Progenitor cell of endocrine pancreas (in vitro differentiated cells): ENCODE measurements around the gene LCE2B. TPM values are rescaled to one million over a fixed set of nuclear protein-coding genes. Genes with fewer than 3 reads are reported as not detected.

Experiments
- DNase-seq: peaks from one replicate; pipeline ENCODE4 v3.0.0; 2021; ENCODE audit warnings: low spot score; ENCODE audit not compliant: unreplicated experiment
- H3K27ac Mint-ChIP-seq: 2 replicates; pipeline ENCODE4 v1.8.0; 2021; ENCODE audit warnings: mild to moderate bottlenecking, moderate library complexity, mixed read lengths
- H3K27me3 Mint-ChIP-seq: 2 replicates; pipeline ENCODE4 v1.8.0; 2021; ENCODE audit warnings: mixed read lengths
- H3K36me3 Mint-ChIP-seq: 2 replicates; pipeline ENCODE4 v1.8.0; 2022; ENCODE audit warnings: mixed read lengths; ENCODE audit not compliant: insufficient read depth
- H3K4me1 Mint-ChIP-seq: 2 replicates; pipeline ENCODE4 v1.8.0; 2021; ENCODE audit warnings: low read depth, mixed read lengths
- H3K4me3 Mint-ChIP-seq: 2 replicates; pipeline ENCODE4 v1.8.0; 2021; ENCODE audit warnings: low read depth, mild to moderate bottlenecking, moderate library complexity, mixed read lengths
- H3K9me3 Mint-ChIP-seq: 2 replicates; pipeline ENCODE4 v1.8.0; 2021; ENCODE audit warnings: low read depth, mixed read lengths
- CTCF ChIP-seq: fragments of 200-600 bp; sonication (generic); IDR thresholded peaks from one replicate; pipeline ENCODE4 v1.5.0; 2021; ENCODE audit warnings: antibody characterized with exemption, mild to moderate bottlenecking; ENCODE audit not compliant: unreplicated experiment
- total RNA-seq: library from RNA; stranded (reverse); gene quantifications from 2 replicates; pipeline ENCODE4 v1.2.1, GENCODE V29; 2021

The LCE2B gene
- total RNA-seq, 1 donor from 2014 or later, result not detected

GRCh38 chr1:152728986-152729385 is 43.1 kb downstream of the LCE2B start:
- H3K36me3 Mint-ChIP-seq, result no peaks in the 10 kb centered on the region
- no peak for TF ChIP-seq CTCF
- no peaks in the 10 kb centered on the region for H3K4me1 Mint-ChIP-seq
- H3K27me3 Mint-ChIP-seq, result no peaks in the 10 kb centered on the region
- peaks cover 53% of the 10 kb centered on the region for H3K9me3 Mint-ChIP-seq
- H3K27ac Mint-ChIP-seq, result no peak overlapping the region
- DNase-seq, result no peak
- H3K4me3 Mint-ChIP-seq, result no peak overlapping the region

GRCh38 chr1:152735648-152736047 is 49.7 kb downstream of the LCE2B start:
- Mint-ChIP-seq H3K4me1 (no peaks in the 10 kb centered on the region), H3K27me3 (no peaks in the 10 kb centered on the region), H3K4me3 (no peak overlapping the region), H3K36me3 (no peaks in the 10 kb centered on the region), H3K27ac (no peak overlapping the region), H3K9me3 (peaks cover 59% of the 10 kb centered on the region)
- TF ChIP-seq CTCF, result no peak
- no peak for DNase-seq

Other genes starting within 250 kb of the LCE2B start
- gene LCE5A, start 175.3 kb upstream of the LCE2B start, total RNA-seq, result not detected in 2 replicates
- gene CRCT1, start 171.6 kb upstream of the LCE2B start, total RNA-seq, result not detected in 2 replicates
- gene LCE3E, start 119.3 kb upstream of the LCE2B start, total RNA-seq, result not detected in 2 replicates
- gene LCE3D, start 105.6 kb upstream of the LCE2B start, total RNA-seq, result not detected in 2 replicates
- not detected in 2 replicates for gene LCE3C, start 85.9 kb upstream of the LCE2B start, total RNA-seq
- gene LCE3B, start 72.3 kb upstream of the LCE2B start, total RNA-seq, result not detected in 2 replicates
- not detected in 2 replicates for gene LCE3A, start 63.0 kb upstream of the LCE2B start, total RNA-seq
- gene LCE2D, start 22.7 kb upstream of the LCE2B start, total RNA-seq, result not detected in 2 replicates
- not detected in 2 replicates for gene LCE2C, start 10.8 kb upstream of the LCE2B start, total RNA-seq
- not detected in 2 replicates for gene LCE2A, start 12.2 kb downstream of the LCE2B start, total RNA-seq
- gene LCE4A, start 22.0 kb downstream of the LCE2B start, total RNA-seq, result not detected in 2 replicates
- not detected in 2 replicates for gene KPRP, start 71.9 kb downstream of the LCE2B start, total RNA-seq
- not detected in 2 replicates for gene LCE1F, start 89.0 kb downstream of the LCE2B start, total RNA-seq
- not detected in 2 replicates for gene LCE1E, start 100.1 kb downstream of the LCE2B start, total RNA-seq
- not detected in 2 replicates for gene LCE1D, start 110.6 kb downstream of the LCE2B start, total RNA-seq
- gene LCE1C, start 120.5 kb downstream of the LCE2B start, total RNA-seq, result not detected in 2 replicates
- gene LCE1B, start 125.8 kb downstream of the LCE2B start, total RNA-seq, result not detected in 2 replicates
- not detected in 2 replicates for gene LCE1A, start 141.3 kb downstream of the LCE2B start, total RNA-seq
- not detected in 2 replicates for gene LCE6A, start 156.7 kb downstream of the LCE2B start, total RNA-seq
- gene LCE7A, start 173.9 kb downstream of the LCE2B start, total RNA-seq, result not detected in 2 replicates
- gene SMCP, start 192.2 kb downstream of the LCE2B start, total RNA-seq, result not detected in 2 replicates
- gene IVL, start 222.4 kb downstream of the LCE2B start, total RNA-seq, result not detected in 2 replicates